Measurements from ENCODE around the gene AHDC1. TPM values are rescaled to one million over a fixed set of nuclear protein-coding genes. Genes with fewer than 3 reads are reported as not detected.
A peak's percentile ranks its signal among the peaks of the same experiment; 100 is the strongest.

The AHDC1 gene
- total RNA-seq, 1 donor from 2014 or later, result 40.1 TPM

- Histone ChIP-seq H3K4me1 (peaks cover 88% of the 10 kb centered on the region), H3K4me3 (peak overlapping the region; percentile 67), H3K36me3 (no peaks in the 10 kb centered on the region), H3K27me3 (ENCODE audit: low read depth) (no peaks in the 10 kb centered on the region), H3K9me3 (replicated peaks) (no peaks in the 10 kb centered on the region), H3K27ac (replicated peaks) (peak overlapping the region; percentile 94)
- DNase-seq, result peak; percentile 89
- intact Hi-C loops (cut with micrococcal nuclease), result no loop called here
- TF ChIP-seq CTCF (IDR thresholded peaks at IDR 0.05; ENCODE audit: borderline replicate concordance), result no peak
Measured at GRCh38 chr1:27525296-27526272, 78.4 kb downstream of the AHDC1 start.

GRCh38 chr1:27523337-27524020 is 80.5 kb downstream of the AHDC1 start:
- H3K27ac ChIP-seq (replicated peaks), result peak overlapping the region; percentile 94
- intact Hi-C loops (cut with micrococcal nuclease), result no loop called here
- no peaks in the 10 kb centered on the region for H3K27me3 ChIP-seq (ENCODE audit: low read depth)
- H3K4me3 ChIP-seq, result peak overlapping the region; percentile 29
- H3K4me1 ChIP-seq, result peaks cover 98% of the 10 kb centered on the region
- no peaks in the 10 kb centered on the region for H3K9me3 ChIP-seq (replicated peaks)
- DNase-seq, result no peak
- no peaks in the 10 kb centered on the region for H3K36me3 ChIP-seq
- TF ChIP-seq CTCF (IDR thresholded peaks at IDR 0.05; ENCODE audit: borderline replicate concordance), result no peak

- Histone ChIP-seq H3K27me3 (ENCODE audit: low read depth) (no peaks in the 10 kb centered on the region), H3K4me3 (peak overlapping the region; percentile 29), H3K27ac (replicated peaks) (peak overlapping the region; percentile 94), H3K4me1 (peaks cover 98% of the 10 kb centered on the region), H3K36me3 (no peaks in the 10 kb centered on the region), H3K9me3 (replicated peaks) (no peaks in the 10 kb centered on the region)
- intact Hi-C loops (cut with micrococcal nuclease), result no loop called here
- DNase-seq, result peak; percentile 59
- TF ChIP-seq CTCF (IDR thresholded peaks at IDR 0.05; ENCODE audit: borderline replicate concordance), result peak; percentile 44
Measured at GRCh38 chr1:27522432-27523336, 81.3 kb downstream of the AHDC1 start.

- Histone ChIP-seq H3K9me3 (replicated peaks) (no peaks in the 10 kb centered on the region), H3K27me3 (ENCODE audit: low read depth) (no peaks in the 10 kb centered on the region), H3K4me3 (peak overlapping the region; percentile 38), H3K4me1 (peaks cover 98% of the 10 kb centered on the region), H3K36me3 (no peaks in the 10 kb centered on the region), H3K27ac (replicated peaks) (peak overlapping the region; percentile 94)
- DNase-seq, result no peak
- intact Hi-C loops (cut with micrococcal nuclease), result no loop called here
- TF ChIP-seq CTCF (IDR thresholded peaks at IDR 0.05; ENCODE audit: borderline replicate concordance), result no peak
Measured at GRCh38 chr1:27521861-27522431, 82.0 kb downstream of the AHDC1 start.

All from left ventricle myocardium inferior (tissue), 1 donor.